ENCODE data around the gene NR5A1.

DNA sequence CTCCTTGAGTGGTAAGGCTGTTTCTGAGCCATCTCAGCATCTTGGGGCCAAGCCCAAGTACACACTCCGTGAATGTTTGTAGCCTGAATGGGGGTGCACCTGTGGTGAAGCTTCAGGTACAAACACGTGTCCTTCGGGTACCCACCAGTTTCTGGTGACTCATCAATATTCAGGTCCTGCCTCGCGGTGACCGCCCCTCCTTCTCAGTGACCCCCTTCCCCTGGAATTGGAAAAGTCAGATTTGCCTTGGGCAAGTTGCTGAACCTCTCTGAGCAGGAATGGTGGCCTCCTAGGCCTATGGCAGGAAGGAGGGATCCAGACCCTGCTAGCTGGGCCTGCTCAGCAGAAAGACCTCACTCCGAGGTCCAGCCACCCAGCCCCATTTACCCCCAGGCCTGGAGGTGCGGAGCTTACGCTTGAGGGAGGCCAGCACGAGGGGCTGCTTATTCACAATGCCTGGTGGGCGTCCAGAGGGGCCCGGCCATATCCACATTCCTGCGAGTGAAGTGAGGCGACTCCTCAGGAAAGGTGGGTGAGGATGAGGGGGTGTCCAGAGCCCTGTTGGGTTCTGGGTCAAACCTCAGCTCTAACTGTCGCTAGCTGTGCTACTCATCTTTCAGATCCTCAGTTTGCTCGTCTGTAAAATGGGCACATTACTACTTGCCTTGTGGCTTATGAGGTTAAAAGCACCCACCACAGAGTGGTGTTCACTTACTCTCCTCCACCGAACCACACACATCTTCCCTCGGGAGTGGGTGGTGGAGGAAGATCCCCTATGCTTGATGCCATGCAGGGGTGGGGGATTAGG lies 49.9 kb downstream of the NR5A1 start:
- TF ChIP-seq, protein P1, sequence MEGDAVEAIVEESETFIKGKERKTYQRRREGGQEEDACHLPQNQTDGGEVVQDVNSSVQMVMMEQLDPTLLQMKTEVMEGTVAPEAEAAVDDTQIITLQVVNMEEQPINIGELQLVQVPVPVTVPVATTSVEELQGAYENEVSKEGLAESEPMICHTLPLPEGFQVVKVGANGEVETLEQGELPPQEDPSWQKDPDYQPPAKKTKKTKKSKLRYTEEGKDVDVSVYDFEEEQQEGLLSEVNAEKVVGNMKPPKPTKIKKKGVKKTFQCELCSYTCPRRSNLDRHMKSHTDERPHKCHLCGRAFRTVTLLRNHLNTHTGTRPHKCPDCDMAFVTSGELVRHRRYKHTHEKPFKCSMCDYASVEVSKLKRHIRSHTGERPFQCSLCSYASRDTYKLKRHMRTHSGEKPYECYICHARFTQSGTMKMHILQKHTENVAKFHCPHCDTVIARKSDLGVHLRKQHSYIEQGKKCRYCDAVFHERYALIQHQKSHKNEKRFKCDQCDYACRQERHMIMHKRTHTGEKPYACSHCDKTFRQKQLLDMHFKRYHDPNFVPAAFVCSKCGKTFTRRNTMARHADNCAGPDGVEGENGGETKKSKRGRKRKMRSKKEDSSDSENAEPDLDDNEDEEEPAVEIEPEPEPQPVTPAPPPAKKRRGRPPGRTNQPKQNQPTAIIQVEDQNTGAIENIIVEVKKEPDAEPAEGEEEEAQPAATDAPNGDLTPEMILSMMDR (IDR thresholded peaks at IDR 0.05), result no peak
- TF ChIP-seq POLR2A (IDR thresholded peaks at IDR 0.05), result no peak
